Fibroblast of the aortic adventitia (primary cell): Measurements from ENCODE around the gene RAC3. TPM values are rescaled to one million over a fixed set of nuclear protein-coding genes. Genes with fewer than 3 reads are reported as not detected.

Experiments
- DNase-seq: peaks from one replicate; pipeline ENCODE4 v3.0.0-alpha.2; 2010; ENCODE audit warnings: low read depth
- H3K4me3 ChIP-seq: 2 replicates; pipeline ENCODE4 v1.5.1; 2011; ENCODE audit warnings: low read depth, mild to moderate bottlenecking, control low read depth, low read length, moderate library complexity
- total RNA-seq: library from RNA; depleted of rRNA; stranded (reverse); fragments of >200 nt; gene quantifications from 2 replicates; pipeline ENCODE4 v1.2.3, GENCODE V29; 2012; ENCODE audit warnings: low replicate concordance
- TF ChIP-seq, protein P1 (sequence below): IDR thresholded peaks from 2 replicates; pipeline ENCODE4 v1.5.1; 2011; ENCODE audit warnings: mild to moderate bottlenecking, low read length, control low read depth, inconsistent platforms; ENCODE audit not compliant: insufficient read depth

Gene RAC3
- total RNA-seq, 1 donor: 6.2 TPM

DNA sequence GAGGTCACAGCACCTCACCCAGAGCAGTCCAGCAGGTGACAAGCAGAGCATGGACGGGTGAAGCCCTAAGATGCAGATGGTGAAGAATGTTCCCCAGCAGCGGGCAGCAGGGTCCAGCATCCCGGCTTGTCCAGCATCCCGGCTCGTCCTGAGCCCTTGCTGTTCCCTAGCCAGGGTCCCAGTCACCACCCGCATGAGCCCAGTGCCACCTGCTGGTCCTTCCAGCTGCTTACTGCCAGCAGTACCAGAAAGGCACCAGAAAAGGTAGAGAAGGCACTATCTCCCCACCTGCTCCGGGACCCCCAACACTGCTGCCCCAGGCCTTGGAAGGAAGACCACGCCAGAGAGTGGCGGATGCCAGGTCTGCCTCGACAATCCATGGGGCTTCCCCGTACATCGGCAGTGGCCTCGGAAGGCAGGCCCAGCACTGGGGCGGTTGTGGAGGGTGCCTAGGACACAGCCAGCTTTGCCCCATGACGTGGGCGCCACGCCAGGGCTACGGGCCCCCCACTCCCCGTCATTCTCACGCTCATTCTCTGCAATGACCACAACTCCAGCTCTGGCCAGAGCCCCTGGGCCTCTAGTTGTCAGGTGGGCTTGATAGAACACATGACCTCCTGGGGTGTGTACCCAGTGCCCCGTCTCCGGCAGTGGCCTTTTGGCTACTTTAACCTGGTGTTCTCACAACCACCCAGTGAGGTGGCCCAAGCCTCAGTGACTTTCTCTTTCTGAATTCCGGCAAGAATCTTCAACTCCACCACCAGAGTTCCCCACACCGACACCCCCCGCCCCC, 10.2 kb upstream of the RAC3 start:
- peak overlapping the region; percentile 86 for H3K4me3 ChIP-seq
- TF ChIP-seq, protein P1, sequence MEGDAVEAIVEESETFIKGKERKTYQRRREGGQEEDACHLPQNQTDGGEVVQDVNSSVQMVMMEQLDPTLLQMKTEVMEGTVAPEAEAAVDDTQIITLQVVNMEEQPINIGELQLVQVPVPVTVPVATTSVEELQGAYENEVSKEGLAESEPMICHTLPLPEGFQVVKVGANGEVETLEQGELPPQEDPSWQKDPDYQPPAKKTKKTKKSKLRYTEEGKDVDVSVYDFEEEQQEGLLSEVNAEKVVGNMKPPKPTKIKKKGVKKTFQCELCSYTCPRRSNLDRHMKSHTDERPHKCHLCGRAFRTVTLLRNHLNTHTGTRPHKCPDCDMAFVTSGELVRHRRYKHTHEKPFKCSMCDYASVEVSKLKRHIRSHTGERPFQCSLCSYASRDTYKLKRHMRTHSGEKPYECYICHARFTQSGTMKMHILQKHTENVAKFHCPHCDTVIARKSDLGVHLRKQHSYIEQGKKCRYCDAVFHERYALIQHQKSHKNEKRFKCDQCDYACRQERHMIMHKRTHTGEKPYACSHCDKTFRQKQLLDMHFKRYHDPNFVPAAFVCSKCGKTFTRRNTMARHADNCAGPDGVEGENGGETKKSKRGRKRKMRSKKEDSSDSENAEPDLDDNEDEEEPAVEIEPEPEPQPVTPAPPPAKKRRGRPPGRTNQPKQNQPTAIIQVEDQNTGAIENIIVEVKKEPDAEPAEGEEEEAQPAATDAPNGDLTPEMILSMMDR: peak; percentile 82
- DNase-seq: peak; percentile 80

DNA sequence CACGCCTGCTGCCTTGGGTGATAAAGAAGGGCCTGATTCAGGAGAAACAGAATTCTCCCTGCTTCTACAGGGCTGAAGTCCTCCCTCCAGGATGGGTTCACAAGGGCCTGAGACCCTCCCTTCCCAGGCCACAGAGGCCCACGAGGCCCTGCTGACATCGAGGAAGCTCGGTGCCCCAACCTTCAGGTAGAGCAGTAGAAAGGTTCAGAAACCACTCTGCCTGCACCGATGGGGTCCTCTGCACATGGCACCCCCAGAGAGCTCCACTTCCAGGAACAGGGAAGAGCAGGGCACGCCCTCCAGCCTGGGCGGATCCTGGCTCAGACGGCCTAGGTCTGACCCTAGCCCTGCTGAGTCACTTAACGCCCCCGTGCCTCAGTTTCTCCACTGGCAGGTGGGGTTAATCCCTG, 9.6 kb upstream of the RAC3 start:
- TF ChIP-seq, protein P1: no peak
- DNase-seq: no peak
- peak overlapping the region; percentile 86 for H3K4me3 ChIP-seq

DNA sequence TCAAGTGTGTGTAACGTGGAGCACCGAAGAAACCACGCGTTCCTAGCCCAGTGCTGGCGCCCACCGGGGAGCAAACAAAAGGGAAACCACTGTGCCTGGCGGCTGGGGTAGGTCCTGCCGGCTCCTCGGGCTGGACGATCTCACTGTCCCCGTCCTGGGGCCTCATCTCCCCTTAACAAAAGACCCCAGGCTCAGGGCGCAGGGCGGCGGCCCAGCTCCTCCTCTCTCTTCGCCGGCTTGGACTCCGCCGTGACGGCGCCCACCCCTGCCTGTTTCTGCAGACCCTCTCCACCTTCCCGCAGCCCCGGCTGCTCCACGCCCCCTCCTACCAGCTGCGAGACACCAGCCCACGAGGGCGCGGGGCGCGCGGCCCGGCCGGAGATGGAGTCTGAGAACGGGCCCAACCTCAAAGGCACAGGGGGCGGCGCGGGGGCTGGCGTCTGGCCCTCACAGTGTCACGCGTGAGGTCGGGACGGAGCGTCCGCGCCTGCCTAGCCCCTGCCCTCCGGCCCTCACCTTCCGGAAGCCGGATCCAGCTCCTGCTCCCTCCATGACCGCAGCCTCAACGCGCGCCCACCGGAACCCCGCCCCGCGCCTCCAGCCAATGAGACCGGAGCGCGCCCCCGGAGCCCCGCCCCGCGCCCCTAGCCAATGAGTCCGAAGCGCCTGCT, 9.0 kb upstream of the RAC3 start, which contains the start of gene CENPX:
Gene CENPX (minus strand): TSS at position 569 of the 671 bp plus-strand sequence. CDS start 17 bp downstream, at position 552.
- peak within 1 kb of the TSS; percentile 86 for H3K4me3 ChIP-seq
- TF ChIP-seq, protein P1: no peak
- no peak for DNase-seq

DNA sequence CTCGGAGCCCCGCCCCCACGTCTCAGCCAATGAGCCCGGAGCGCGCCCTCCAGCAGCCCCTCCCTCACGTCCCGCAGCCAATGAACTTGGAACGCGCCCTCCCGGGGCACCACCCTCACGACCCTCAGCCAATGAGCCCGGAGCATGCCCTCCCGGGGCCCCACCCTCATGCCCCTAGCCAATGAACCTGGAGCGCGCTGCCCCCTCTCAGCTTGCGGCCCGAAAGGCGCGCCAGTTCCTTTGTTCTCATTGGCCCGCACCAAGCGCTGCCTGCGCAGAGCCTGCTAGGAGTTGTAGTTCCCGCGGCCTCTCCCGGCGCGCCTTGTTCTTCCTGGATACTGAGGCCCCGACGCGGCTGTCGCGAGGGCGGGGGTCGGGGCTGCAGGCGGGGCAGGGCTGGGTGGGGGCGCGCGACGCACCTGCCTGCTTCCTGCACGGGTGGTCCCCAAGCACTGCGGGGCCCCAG, 8.5 kb upstream of the RAC3 start, which contains the start of gene LRRC45:
Gene LRRC45 (plus strand): TSS at position 325 of the 466 bp plus-strand sequence. CDS start 339 bp downstream, outside the sequence.
- DNase-seq: peak; percentile 99
- peak within 1 kb of the TSS; percentile 86 for H3K4me3 ChIP-seq
- TF ChIP-seq, protein P1: no peak

DNA sequence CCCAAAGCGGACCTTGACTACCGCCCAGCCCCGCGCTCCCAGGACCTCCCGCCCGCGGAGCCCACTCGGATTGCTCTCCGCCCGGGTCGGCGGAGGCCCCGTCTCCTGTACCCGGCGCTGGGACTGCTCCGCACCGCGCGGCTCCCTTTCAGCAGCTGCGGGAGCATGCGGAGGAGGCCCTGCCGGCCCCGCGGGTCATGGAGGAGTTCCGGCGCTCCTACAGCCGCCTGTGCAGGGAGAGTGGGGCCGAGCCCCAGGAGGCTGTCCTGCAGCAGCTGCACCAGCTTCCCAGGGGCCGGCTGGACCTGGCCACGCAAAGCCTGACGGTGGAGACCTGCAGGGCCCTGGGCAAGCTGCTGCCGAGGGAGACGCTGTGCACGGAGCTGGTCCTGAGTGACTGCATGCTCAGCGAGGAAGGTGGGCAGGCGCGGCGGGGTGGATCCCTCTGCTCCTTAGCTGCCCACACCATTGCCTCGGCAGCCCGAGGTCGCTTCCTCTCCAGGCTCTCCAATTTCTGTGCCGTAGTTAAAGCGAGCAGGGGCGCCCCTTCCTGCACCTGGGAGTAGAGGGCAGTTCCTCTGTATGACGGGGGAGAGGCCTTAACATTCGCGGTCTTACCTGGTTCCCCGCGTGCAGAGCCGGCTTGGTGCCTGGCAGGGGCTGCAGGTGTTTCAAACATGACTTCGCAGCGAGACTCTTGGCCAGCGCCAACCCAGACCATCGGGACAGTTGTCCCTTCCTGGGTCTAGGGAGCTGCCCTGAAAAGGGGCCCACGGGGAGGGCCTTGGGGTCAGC, 7.8 kb upstream of the RAC3 start:
- H3K4me3 ChIP-seq: peak overlapping the region; percentile 74
- DNase-seq: no peak
- TF ChIP-seq, protein P1: no peak

DNA sequence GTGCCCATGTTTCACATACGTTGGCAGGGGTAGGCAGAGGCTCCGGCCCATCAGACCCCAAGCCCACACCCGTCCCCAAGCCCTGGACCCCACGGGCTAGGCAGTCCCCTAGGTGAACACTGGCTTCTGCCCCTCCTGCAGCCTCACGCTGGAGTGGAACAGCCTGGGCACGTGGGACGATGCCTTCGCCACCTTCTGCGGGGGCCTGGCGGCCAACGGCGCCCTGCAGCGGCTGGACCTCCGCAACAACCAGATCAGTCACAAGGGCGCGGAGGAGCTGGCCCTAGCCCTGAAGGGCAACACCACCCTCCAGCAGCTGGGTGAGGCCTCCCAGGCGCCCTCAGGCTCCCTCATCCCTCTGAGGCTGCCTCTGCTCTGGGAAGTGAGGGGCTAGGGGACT, 6.6 kb upstream of the RAC3 start:
- no peak overlapping the region for H3K4me3 ChIP-seq
- DNase-seq: no peak

More for the DNA sequence above, 6.6 kb upstream of the RAC3 start:
- TF ChIP-seq, protein P1: no peak
